Astrocyte (in vitro differentiated cells and primary cell): ENCODE data around the gene ZBTB11.

Source experiments
- EZH2 ChIP-seq: IDR thresholded peaks from 2 replicates; pipeline ENCODE4 v1.6.1; 2012; ENCODE audit warnings: mild to moderate bottlenecking, low read length, inconsistent platforms; ENCODE audit not compliant: insufficient read depth
- TF ChIP-seq, protein P1 (sequence below): IDR thresholded peaks from 2 replicates; pipeline ENCODE4 v1.5.1; 2011; ENCODE audit warnings: low read depth, mild to moderate bottlenecking, inconsistent platforms, low read length, moderate library complexity; ENCODE audit not compliant: insufficient read depth

DNA sequence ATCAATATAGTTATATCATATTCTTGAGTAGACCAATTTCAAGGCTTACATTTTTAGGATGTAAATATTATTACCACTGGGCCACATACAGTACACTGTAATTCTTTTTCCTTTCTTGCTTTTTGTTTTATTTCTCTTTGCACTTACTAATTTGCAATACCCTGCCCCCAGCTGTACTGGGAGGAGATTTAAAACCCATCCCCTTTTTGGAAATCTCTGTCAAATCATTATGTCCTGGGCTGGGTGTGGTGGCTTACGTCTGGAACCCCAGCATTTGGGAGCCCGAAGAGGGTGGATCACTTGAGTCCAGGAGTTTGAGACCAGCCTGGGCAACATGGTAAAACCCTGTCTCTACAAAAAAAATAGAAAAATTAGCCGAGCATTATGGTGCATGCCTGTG, 16.2 kb downstream of the ZBTB11 start:
- TF ChIP-seq, protein P1, sequence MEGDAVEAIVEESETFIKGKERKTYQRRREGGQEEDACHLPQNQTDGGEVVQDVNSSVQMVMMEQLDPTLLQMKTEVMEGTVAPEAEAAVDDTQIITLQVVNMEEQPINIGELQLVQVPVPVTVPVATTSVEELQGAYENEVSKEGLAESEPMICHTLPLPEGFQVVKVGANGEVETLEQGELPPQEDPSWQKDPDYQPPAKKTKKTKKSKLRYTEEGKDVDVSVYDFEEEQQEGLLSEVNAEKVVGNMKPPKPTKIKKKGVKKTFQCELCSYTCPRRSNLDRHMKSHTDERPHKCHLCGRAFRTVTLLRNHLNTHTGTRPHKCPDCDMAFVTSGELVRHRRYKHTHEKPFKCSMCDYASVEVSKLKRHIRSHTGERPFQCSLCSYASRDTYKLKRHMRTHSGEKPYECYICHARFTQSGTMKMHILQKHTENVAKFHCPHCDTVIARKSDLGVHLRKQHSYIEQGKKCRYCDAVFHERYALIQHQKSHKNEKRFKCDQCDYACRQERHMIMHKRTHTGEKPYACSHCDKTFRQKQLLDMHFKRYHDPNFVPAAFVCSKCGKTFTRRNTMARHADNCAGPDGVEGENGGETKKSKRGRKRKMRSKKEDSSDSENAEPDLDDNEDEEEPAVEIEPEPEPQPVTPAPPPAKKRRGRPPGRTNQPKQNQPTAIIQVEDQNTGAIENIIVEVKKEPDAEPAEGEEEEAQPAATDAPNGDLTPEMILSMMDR, result no peak
- no peak for TF ChIP-seq EZH2
